ENCODE results near the gene A4GALT.
A peak's percentile ranks its signal among the peaks of the same experiment; 100 is the strongest.

The A4GALT gene

GRCh38 chr22:42646569-42647525 lies 73.8 kb downstream of the A4GALT start:
- no peak for DNase-seq

- DNase-seq, result no peak
Measured at GRCh38 chr22:42645938-42646568, 74.6 kb downstream of the A4GALT start.

- no peak for DNase-seq
Measured at GRCh38 chr22:42645341-42645937, 75.2 kb downstream of the A4GALT start.

GRCh38 chr22:42644422-42645340 lies 76.0 kb downstream of the A4GALT start:
- DNase-seq, result peak; percentile 79

- no peak for DNase-seq
Measured at GRCh38 chr22:42643634-42644421, 76.8 kb downstream of the A4GALT start.

GRCh38 chr22:42642806-42643633 lies 77.7 kb downstream of the A4GALT start:
- no peak for DNase-seq
